ENCODE data around the gene NUPR1. TPM values are rescaled to one million over a fixed set of nuclear protein-coding genes. Genes with fewer than 3 reads are reported as not detected.

NUPR1 gene
- total and polyA plus RNA-seq, 2 of the 13 experiments (the other 11 are each of a cell fraction or from before 2014, with no cell fraction given), result 18.0 to 25.6 TPM

- TF ChIP-seq AKNA (CRISPR knock-in tag; IDR thresholded peaks at IDR 0.05; ENCODE audit: borderline replicate concordance), result no peak
- TF ChIP-seq ZFP36L1 (CRISPR knock-in tag; IDR thresholded peaks at IDR 0.05), result peak; percentile 24; the same call in 1 of the 2 replicates
- peak; percentile 92 for TF ChIP-seq PITX1 (CRISPR knock-in tag; IDR thresholded peaks at IDR 0.05)
- no peak; the same call in 1 of the 2 replicates for TF ChIP-seq ZBTB40 (IDR thresholded peaks at IDR 0.05)
- TF ChIP-seq ZBTB40 (CRISPR knock-in tag; IDR thresholded peaks at IDR 0.05), result peak; percentile 65; the same call in 1 of the 2 replicates
- TF ChIP-seq HNF4G (IDR thresholded peaks at IDR 0.05; ENCODE audit: borderline replicate concordance, low read depth, low read length), result peak; percentile 99
- peak; percentile 99 for TF ChIP-seq HNF4G (CRISPR knock-in tag; IDR thresholded peaks at IDR 0.05; ENCODE audit: borderline replicate concordance, low read depth)
- TF ChIP-seq ZNF24 (IDR thresholded peaks at IDR 0.05), result no peak
- peak; percentile 98 for TF ChIP-seq ZBED4 (CRISPR knock-in tag; IDR thresholded peaks at IDR 0.05; ENCODE audit: borderline replicate concordance)
These were observed 12.3 kb downstream of the NUPR1 start (continued) for GRCh38 chr16:28526201-28527099.
